H1 (cell line): ENCODE data around the gene BSCL2. TPM values are rescaled to one million over a fixed set of nuclear protein-coding genes. Genes with fewer than 3 reads are reported as not detected.

Experiments used
- CTCF ChIA-PET: fragments of 300-600 bp; sonication (Branson Sonifier 250); formaldehyde crosslinking; loops from one replicate; lab custom pipeline; 2021; ENCODE audit not compliant: partially characterized antibody; lab: Charles Lee
- POLR2A ChIA-PET: fragments of 300-600 bp; sonication (Branson Sonifier 250); formaldehyde crosslinking; loops from one replicate; lab custom pipeline; 2021; ENCODE audit warnings: inconsistent platforms; ENCODE audit not compliant: partially characterized antibody; lab: Charles Lee
- DNase-seq, 2 experiments: peaks; one replicate each; pipeline versions ENCODE4 v3.0.0 to v3.0.0-alpha.2; 2010 to 2022; ENCODE audit warnings: low spot score in 2 of 2, low read depth in 1 of 2, mixed read lengths in 1 of 2
- FAIRE-seq: peaks from 2 replicates; lab custom pipeline; 2011; peaks lifted over from hg19 to GRCh38; lab: Jason Lieb, UNC
- H2AFZ ChIP-seq: 2 replicates; pipeline ENCODE4 v1.8.1; 2012; ENCODE audit warnings: low read length, inconsistent platforms
- H2AK5ac ChIP-seq: 2 replicates; pipeline ENCODE4 v1.6.1; 2013; ENCODE audit warnings: low read depth, low read length
- H2BK120ac ChIP-seq: replicated peaks from 2 replicates; pipeline ENCODE3; 2013; ENCODE audit warnings: low read depth, low read length, inconsistent platforms
- H2BK12ac ChIP-seq: 2 replicates; pipeline ENCODE4 v1.6.1; 2013; ENCODE audit warnings: low read depth, low read length
- H2BK15ac ChIP-seq: 2 replicates; pipeline ENCODE4 v1.6.1; 2013; ENCODE audit warnings: low read length
- H2BK20ac ChIP-seq: 2 replicates; pipeline ENCODE4 v1.6.1; 2013; ENCODE audit warnings: low read length
- H2BK5ac ChIP-seq: 2 replicates; pipeline ENCODE4 v1.6.1; 2013; ENCODE audit warnings: low read depth, low read length
- H3K14ac ChIP-seq: 2 replicates; pipeline ENCODE4 v1.6.1; 2013; ENCODE audit warnings: inconsistent platforms; ENCODE audit not compliant: insufficient read length
- H3K18ac ChIP-seq: 2 replicates; pipeline ENCODE4 v1.6.1; 2013; ENCODE audit warnings: low read length; ENCODE audit errors: extremely low read depth
- H3K23ac ChIP-seq: 2 replicates; pipeline ENCODE4 v1.6.1; 2013; ENCODE audit warnings: inconsistent platforms; ENCODE audit not compliant: insufficient read length
- H3K23me2 ChIP-seq: 2 replicates; pipeline ENCODE4 v1.6.1; 2013; ENCODE audit warnings: low read depth, low read length
- H3K27ac ChIP-seq: 2 replicates; pipeline ENCODE4 v1.6.1; 2011; ENCODE audit warnings: low read depth, low read length, inconsistent platforms
- H3K27me3 ChIP-seq, 4 experiments: replicated peaks in 1 of 4; 1 replicate in 1 of 4; 2 replicates in 3 of 4; pipeline versions ENCODE4 v1.6.1 to v1.8.1; 2011 to 2013; ENCODE audit warnings: low read length in 3 of 4, mild to moderate bottlenecking in 3 of 4, inconsistent platforms in 2 of 4, mixed read lengths in 2 of 4, moderate library complexity in 1 of 4; ENCODE audit not compliant: control insufficient read depth in 3 of 4, insufficient read depth in 3 of 4; ENCODE audit errors: extremely low read depth in 1 of 4
- H3K36me3 ChIP-seq, 4 experiments: 2 replicates each; pipeline versions ENCODE4 v1.6.1 to v1.8.1; 2011 to 2013; ENCODE audit warnings: mild to moderate bottlenecking in 4 of 4, low read length in 3 of 4, moderate library complexity in 2 of 4, control low read depth in 1 of 4, inconsistent platforms in 1 of 4; ENCODE audit not compliant: insufficient read depth in 4 of 4, control insufficient read depth in 2 of 4
- H3K4ac ChIP-seq: replicated peaks from 2 replicates; pipeline ENCODE3; 2013; ENCODE audit warnings: low read length, low read depth, mixed read lengths, inconsistent platforms; ENCODE audit not compliant: insufficient read length
- H3K4me1 ChIP-seq, 4 experiments: replicated peaks in 1 of 4; 1 replicate in 1 of 4; 2 replicates in 3 of 4; pipeline versions ENCODE4 v1.6.1 to v1.8.1; 2011 to 2013; ENCODE audit warnings: low read length in 3 of 4, inconsistent platforms in 2 of 4, mixed read lengths in 1 of 4; ENCODE audit not compliant: insufficient read depth in 4 of 4, control insufficient read depth in 3 of 4
- H3K4me2 ChIP-seq, 2 experiments: 2 replicates each; pipeline versions ENCODE4 v1.6.1 to v1.8.1; 2011 to 2013; ENCODE audit warnings: low read depth in 2 of 2, low read length in 2 of 2, control low read depth in 1 of 2, inconsistent platforms in 1 of 2, mild to moderate bottlenecking in 1 of 2; ENCODE audit not compliant: insufficient read depth in 1 of 2
- H3K4me3 ChIP-seq, 4 experiments: fragments of 200-600, 300-600 bp in 1 of 4; sonication (generic), shearing (Covaris generic), sonication (Bioruptor Twin) in 1 of 4; 2 replicates each; pipeline versions ENCODE4 v1.5.1 to v1.8.1; 2011 to 2016; ENCODE audit warnings: low read length in 4 of 4, low read depth in 3 of 4, control low read depth in 2 of 4, inconsistent platforms in 2 of 4, mild to moderate bottlenecking in 2 of 4, mixed read lengths in 1 of 4, moderate library complexity in 1 of 4; ENCODE audit not compliant: insufficient read depth in 2 of 4; ENCODE audit errors: extremely low read depth in 1 of 4
- H3K56ac ChIP-seq: replicated peaks from 2 replicates; pipeline ENCODE3; 2013; ENCODE audit warnings: low read depth, mild to moderate bottlenecking, mixed read lengths, low read length, inconsistent platforms; ENCODE audit not compliant: insufficient read length
- H3K79me1 ChIP-seq: 2 replicates; pipeline ENCODE4 v1.6.1; 2013; ENCODE audit warnings: low read depth, low read length, control low read depth
- H3K79me2 ChIP-seq, 2 experiments: 2 replicates each; pipeline versions ENCODE4 v1.6.1 to v1.8.1; 2012 to 2013; ENCODE audit warnings: low read length in 2 of 2, mild to moderate bottlenecking in 2 of 2, inconsistent platforms in 1 of 2; ENCODE audit not compliant: insufficient read depth in 2 of 2, control insufficient read depth in 1 of 2
- H3K9ac ChIP-seq, 4 experiments: replicated peaks in 1 of 4; 1 replicate in 1 of 4; 2 replicates in 3 of 4; pipeline versions ENCODE4 v1.6.1 to v1.8.1; 2011 to 2013; ENCODE audit warnings: low read depth in 3 of 4, low read length in 3 of 4, control low read depth in 2 of 4, mild to moderate bottlenecking in 2 of 4, moderate library complexity in 2 of 4, inconsistent platforms in 1 of 4; ENCODE audit errors: extremely low read depth in 1 of 4
- H3K9me3 ChIP-seq, 2 experiments: 2 replicates each; pipeline versions ENCODE4 v1.6.1 to v1.8.1; 2012 to 2013; ENCODE audit warnings: mild to moderate bottlenecking in 2 of 2, moderate library complexity in 2 of 2, control low read depth in 1 of 2, inconsistent platforms in 1 of 2, low read depth in 1 of 2, low read length in 1 of 2, mixed read lengths in 1 of 2; ENCODE audit not compliant: insufficient read depth in 2 of 2
- H4K20me1 ChIP-seq, 2 experiments: replicated peaks in 1 of 2; 2 replicates each; pipeline versions ENCODE3 to v1.8.1; 2011 to 2013; ENCODE audit warnings: inconsistent platforms in 2 of 2, low read length in 2 of 2, mild to moderate bottlenecking in 1 of 2; ENCODE audit not compliant: insufficient read depth in 2 of 2, control insufficient read depth in 1 of 2
- H4K5ac ChIP-seq: 2 replicates; pipeline ENCODE4 v1.6.1; 2013; ENCODE audit warnings: low read length, low read depth, mixed read lengths, inconsistent platforms; ENCODE audit not compliant: insufficient read length
- H4K8ac ChIP-seq: 2 replicates; pipeline ENCODE4 v1.8.0; 2013; ENCODE audit warnings: mild to moderate bottlenecking, moderate library complexity, low read length, inconsistent platforms; ENCODE audit not compliant: insufficient read depth; ENCODE audit errors: extremely low read depth
- H4K91ac ChIP-seq: replicated peaks from 2 replicates; pipeline ENCODE3; 2013; ENCODE audit warnings: low read length, mixed read lengths, inconsistent platforms; ENCODE audit not compliant: insufficient read length
- GTF2F1 ChIP-seq: IDR thresholded peaks from 2 replicates; pipeline ENCODE4 v1.6.1; 2012; ENCODE audit warnings: low read depth, low read length, improper control_type of control experiment, borderline replicate concordance
- RNF2 ChIP-seq: fragments of 200-900, 300-1000 bp; sonication (generic); IDR thresholded peaks from 2 replicates; pipeline ENCODE4 v1.7.1; 2016; ENCODE audit warnings: borderline replicate concordance, low read depth, mild to moderate bottlenecking, antibody characterized with exemption, low read length; ENCODE audit not compliant: poor library complexity, severe bottlenecking; ENCODE audit errors: missing control alignments
- WGBS, 2 experiments: shearing (Covaris generic) in 1 of 2; methylation state at CpG; one replicate each; pipeline versions ENCODE4 v1.1.6 to v1.1.7; 2013 to 2015; ENCODE audit warnings: low lambda C conversion rate in 2 of 2, mixed read lengths in 2 of 2, inconsistent platforms in 1 of 2, low coverage in 1 of 2, missing lambda C conversion rate in 1 of 2; ENCODE audit not compliant: insufficient replicate concordance in 2 of 2, insufficient coverage in 1 of 2, insufficient read length in 1 of 2; ENCODE audit errors: extremely low coverage in 1 of 2, missing lambda C conversion rate in 1 of 2; 5-methylcytosine and 5-hydroxymethylcytosine counted together
- polyA plus RNA-seq, 7 experiments: library from polyadenylated mRNA; depleted of rRNA in 3 of 7; stranded (reverse) in 5 of 7; unstranded in 2 of 7; fragments of >200 nt in 5 of 7; fragments of 200-250 nt in 2 of 7; gene quantifications; 1 replicate in 5 of 7; 2 replicates in 1 of 7; 4 replicates in 1 of 7; pipeline versions ENCODE4 v1.2.1 to v1.2.3, GENCODE V29; 2011 to 2013; ENCODE audit warnings: missing spikeins in 2 of 7, mixed read lengths in 2 of 7
- total RNA-seq: library from RNA; stranded (reverse); fragmentation: NEBNext Ultra II Directional; extraction: Animal tissue kit (Norgen Biotek cat#: 25700); gene quantifications from 2 replicates; pipeline ENCODE4 v1.2.1, GENCODE V29; 2021

BSCL2 gene
- total and polyA plus RNA-seq, 2 of the 8 experiments (the other 6 are each of a cell fraction or from before 2014, with no cell fraction given), result 59.5 to 264 TPM

DNA sequence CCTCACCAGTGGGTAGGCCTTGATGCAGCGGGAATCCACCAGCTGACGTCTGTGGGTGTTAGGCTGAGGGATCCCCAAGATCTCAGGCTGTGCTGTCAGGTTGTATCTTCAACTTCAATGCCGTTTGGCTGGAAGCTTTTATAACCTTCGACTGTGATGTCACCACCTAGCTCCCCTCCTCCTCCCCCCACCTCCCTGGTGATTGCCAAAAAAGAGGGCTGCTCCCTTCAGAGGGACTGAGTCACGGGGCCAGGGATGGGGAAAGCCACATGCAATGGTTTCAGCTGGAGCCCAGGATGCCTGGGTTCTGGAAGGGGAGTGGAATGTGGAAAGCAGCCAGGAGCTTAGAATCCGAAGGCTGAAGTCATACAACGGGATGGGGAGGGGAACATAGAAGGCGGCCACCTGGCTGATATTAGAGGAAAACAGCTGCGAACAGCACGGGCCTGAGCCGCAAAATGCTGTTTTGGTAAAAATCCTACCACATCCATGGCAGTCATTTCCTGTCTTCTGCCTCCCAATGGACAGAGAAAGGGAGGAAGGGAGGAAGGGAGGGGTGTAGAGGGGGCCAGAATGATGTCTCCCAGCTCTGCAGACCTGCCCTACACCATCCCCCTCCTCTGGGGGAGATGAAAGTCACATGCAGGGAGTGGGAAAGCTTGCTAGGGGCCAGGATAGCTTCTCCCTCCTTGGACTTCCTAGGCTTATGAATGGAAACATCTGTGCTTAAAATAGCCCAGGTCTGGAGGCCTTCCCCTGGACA, 17.6 kb downstream of the BSCL2 start, which contains the start of gene LRRN4CL:
Gene LRRN4CL (minus strand): TSS at position 110 of the 763 bp plus-strand sequence. CDS start 1,022 bp downstream, outside the sequence.
- POLR2A ChIA-PET, result interaction anchor here (0.6 to 61.4 kb wide), 14 partner anchors 11 to 166 kb away, joined by 3 to 2041 read pairs (median 4); partner anchors contain the start of genes AHNAK, B3GAT3, BSCL2 and C11orf98
- Histone ChIP-seq H3K4me2 (no peak within 1 kb of the TSS; a peak in 1 of 4 replicates), H3K4ac (no peak within 1 kb of the TSS), H3K23ac (no peak within 1 kb of the TSS), H3K14ac (no peak within 1 kb of the TSS), H2BK12ac (no peak within 1 kb of the TSS), H3K18ac (no peak within 1 kb of the TSS), H2BK5ac (no peak within 1 kb of the TSS), H3K9ac (peak within 1 kb of the TSS in 1 of 4 experiments; percentile 50; a peak in 1 of 7 replicates), H2BK120ac (no peak within 1 kb of the TSS), H3K79me1 (no peaks in the 10 kb centered on the region), H3K27ac (no peak within 1 kb of the TSS), H2BK15ac (no peak within 1 kb of the TSS), H4K91ac (no peak within 1 kb of the TSS), H2BK20ac (no peak within 1 kb of the TSS), H3K79me2 (no peaks in the 10 kb centered on the region), H3K56ac (no peak within 1 kb of the TSS), H2AFZ (no peak within 1 kb of the TSS), H4K20me1 (peaks cover 0 to 6% of the 10 kb centered on the region in 2 experiments), H2AK5ac (no peak within 1 kb of the TSS), H3K23me2 (no peaks in the 10 kb centered on the region), H3K4me3 (no peak within 1 kb of the TSS), H4K5ac (no peak within 1 kb of the TSS), H4K8ac (peak within 1 kb of the TSS; percentile 88; the same call in 1 of the 2 replicates), H3K4me1 (peaks cover 0 to 4% (median 0%) of the 10 kb centered on the region in 4 experiments; a peak in 2 of 7 replicates), H3K27me3 (no peaks in the 10 kb centered on the region), H3K9me3 (no peaks in the 10 kb centered on the region), H3K36me3 (peaks cover 11 to 29% (median 25%) of the 10 kb centered on the region in 4 experiments; a peak in 6 of 8 replicates)
- 86% methylated on average over 11 of the region's 11 CpGs; no CpG with 5 or more reads in 1 of the 2 experiments for whole genome bisulfite sequencing, 2 experiments
- FAIRE-seq (no peak), DNase-seq (no peak)
- CTCF ChIA-PET, result interaction anchor here (0.6 to 10.3 kb wide), 17 partner anchors 7 to 146 kb away, joined by 3 to 114 read pairs (median 4); partner anchors contain the start of genes BSCL2, C11orf98, CSKMT and GNG3
- TF ChIP-seq GTF2F1 (no peak), RNF2 (no peak)
